ENCODE measurements around the gene TUBGCP2.

TUBGCP2 gene

DNA sequence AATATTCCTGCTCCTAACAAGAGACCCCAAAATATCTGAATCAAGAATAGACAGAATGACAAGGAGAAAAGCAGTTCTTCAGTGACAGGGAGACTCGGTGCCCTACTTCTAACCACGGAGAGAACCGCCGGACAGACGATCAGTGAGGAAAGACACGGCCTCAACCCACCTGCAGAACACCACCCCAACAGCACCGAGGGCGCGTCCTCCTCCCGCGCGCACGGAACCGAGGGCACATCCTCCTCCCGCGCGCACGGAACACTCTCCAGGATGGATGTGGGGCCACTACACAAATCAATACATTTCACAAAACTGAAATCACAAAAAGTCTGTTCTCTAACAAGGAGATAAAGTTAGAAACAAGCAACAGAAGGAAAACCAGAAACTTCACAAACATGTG, 22.3 kb downstream of the TUBGCP2 start:
- no peak for DNase-seq (ENCODE audit: low spot score)
- TF ChIP-seq, protein P1, sequence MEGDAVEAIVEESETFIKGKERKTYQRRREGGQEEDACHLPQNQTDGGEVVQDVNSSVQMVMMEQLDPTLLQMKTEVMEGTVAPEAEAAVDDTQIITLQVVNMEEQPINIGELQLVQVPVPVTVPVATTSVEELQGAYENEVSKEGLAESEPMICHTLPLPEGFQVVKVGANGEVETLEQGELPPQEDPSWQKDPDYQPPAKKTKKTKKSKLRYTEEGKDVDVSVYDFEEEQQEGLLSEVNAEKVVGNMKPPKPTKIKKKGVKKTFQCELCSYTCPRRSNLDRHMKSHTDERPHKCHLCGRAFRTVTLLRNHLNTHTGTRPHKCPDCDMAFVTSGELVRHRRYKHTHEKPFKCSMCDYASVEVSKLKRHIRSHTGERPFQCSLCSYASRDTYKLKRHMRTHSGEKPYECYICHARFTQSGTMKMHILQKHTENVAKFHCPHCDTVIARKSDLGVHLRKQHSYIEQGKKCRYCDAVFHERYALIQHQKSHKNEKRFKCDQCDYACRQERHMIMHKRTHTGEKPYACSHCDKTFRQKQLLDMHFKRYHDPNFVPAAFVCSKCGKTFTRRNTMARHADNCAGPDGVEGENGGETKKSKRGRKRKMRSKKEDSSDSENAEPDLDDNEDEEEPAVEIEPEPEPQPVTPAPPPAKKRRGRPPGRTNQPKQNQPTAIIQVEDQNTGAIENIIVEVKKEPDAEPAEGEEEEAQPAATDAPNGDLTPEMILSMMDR (IDR thresholded peaks at IDR 0.05; ENCODE audit: borderline replicate concordance, control extremely low read depth, extremely low read depth, insufficient read depth, missing control alignments): no peak
- in situ Hi-C loops (cut with MboI; ENCODE audit: low sequenced_read_pairs, unreplicated experiment): no loop called here

DNA sequence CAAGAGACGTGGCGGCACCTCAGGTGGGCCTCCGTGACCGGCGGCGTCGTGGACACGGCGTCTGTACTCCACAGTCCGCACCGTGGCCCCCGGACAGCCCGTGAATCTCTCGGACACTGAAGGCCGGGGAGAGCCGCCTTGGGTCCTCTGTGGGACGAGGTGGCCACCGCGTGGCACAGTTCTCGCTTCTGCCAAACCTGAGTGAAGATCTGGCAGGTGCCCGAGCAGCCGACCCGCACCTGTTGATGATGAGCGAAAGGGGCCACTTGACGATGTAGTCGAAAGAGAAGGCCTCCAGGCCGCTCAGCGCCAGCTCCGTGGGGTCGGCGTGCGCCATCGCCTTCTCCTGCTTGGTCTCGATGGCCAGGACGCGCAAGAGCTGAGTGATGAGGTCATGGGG, 23.5 kb downstream of the TUBGCP2 start:
- no peak for DNase-seq (ENCODE audit: low spot score)
- in situ Hi-C loops (cut with MboI; ENCODE audit: low sequenced_read_pairs, unreplicated experiment): no loop called here
- TF ChIP-seq, protein P1 (IDR thresholded peaks at IDR 0.05; ENCODE audit: borderline replicate concordance, control extremely low read depth, extremely low read depth, insufficient read depth, missing control alignments): no peak

DNA sequence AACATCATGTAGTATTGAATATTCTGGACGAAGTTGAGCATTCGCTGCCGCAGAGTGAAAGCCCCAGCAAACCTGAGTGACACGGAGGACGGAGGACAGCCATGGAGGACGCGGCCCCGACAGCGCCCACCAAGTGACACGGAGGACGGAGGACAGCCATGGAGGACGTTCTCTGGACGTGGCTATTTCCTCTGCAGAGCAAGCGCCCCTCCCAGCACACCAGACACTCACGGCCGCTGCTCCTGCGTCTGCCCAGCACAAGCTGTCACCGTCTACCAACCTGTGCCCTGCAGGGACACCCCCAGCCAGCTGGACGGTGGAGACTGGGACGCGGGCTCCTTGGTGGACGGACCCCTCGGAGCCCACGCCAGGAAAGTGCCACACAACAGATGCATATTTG, 24.7 kb downstream of the TUBGCP2 start:
- DNase-seq (ENCODE audit: low spot score): no peak
- in situ Hi-C loops (cut with MboI; ENCODE audit: low sequenced_read_pairs, unreplicated experiment): no loop called here
- TF ChIP-seq, protein P1 (IDR thresholded peaks at IDR 0.05; ENCODE audit: borderline replicate concordance, control extremely low read depth, extremely low read depth, insufficient read depth, missing control alignments): no peak

DNA sequence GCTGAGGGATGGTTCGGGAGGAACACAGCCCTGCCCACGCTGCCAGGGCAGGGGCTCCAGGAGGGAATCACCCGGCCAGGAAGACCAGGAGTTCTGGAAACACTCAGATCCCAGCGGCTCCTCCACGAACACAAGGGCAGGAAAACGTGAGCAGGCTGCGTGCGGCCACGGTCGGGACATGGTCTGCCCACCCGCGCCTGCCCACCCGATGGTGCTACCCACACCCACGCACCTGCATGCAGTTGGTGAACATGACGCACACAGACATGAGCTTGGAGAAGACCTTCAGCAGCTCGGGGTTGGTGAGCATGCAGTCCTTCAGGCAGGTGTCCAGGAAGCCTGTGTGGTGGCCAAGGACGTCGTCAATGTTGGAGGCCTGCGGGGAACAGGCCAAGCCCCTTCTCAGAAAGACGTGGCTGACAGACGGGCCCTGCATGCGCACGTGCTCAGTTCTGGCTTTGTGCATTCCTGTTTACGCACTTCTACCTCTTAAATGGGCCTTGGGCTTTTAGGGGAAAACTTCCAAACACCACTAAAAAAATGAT, 25.8 kb downstream of the TUBGCP2 start:
- no peak for DNase-seq (ENCODE audit: low spot score)
- TF ChIP-seq, protein P1 (IDR thresholded peaks at IDR 0.05; ENCODE audit: borderline replicate concordance, control extremely low read depth, extremely low read depth, insufficient read depth, missing control alignments): no peak
- in situ Hi-C loops (cut with MboI; ENCODE audit: low sequenced_read_pairs, unreplicated experiment): no loop called here

DNA sequence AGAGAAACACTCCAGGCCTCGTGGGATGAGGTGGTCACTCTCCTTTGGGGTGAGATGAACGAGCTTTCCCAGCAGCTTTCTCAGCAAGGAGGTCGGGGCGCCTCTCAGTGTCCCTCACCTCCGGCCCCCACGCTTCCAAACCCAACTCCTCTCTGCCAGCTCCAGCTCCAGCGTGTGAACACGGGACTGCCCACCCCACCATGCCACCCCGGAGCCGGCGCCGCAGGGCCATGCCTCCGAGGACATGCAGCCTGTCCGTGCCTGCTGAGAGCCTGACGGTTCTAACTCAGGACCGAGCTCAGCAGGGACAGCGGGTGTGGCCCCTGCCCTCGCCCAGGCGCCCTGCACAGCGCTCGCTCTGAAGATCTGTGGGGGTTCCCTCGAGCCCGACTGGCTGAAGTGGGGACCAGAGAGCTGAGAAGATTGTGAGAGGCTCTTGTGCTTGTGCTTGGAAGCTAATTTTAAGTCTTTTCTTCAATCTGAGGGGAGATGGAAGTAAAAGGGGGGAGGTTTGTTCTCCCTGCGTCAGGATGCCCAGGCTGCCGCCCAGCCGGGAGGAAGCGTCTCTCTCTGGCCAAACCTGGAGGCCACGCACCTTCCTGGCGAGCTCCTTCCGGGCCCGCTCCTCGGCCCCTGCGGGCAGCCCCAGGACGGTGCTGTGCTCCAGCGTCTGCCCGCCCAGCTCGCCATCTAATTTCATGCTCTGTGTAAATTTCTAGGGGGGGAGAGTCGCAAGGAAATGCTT, 26.9 kb downstream of the TUBGCP2 start:
- TF ChIP-seq, protein P1 (IDR thresholded peaks at IDR 0.05; ENCODE audit: borderline replicate concordance, control extremely low read depth, extremely low read depth, insufficient read depth, missing control alignments): no peak
- DNase-seq (ENCODE audit: low spot score): no peak
- in situ Hi-C loops (cut with MboI; ENCODE audit: low sequenced_read_pairs, unreplicated experiment): no loop called here

DNA sequence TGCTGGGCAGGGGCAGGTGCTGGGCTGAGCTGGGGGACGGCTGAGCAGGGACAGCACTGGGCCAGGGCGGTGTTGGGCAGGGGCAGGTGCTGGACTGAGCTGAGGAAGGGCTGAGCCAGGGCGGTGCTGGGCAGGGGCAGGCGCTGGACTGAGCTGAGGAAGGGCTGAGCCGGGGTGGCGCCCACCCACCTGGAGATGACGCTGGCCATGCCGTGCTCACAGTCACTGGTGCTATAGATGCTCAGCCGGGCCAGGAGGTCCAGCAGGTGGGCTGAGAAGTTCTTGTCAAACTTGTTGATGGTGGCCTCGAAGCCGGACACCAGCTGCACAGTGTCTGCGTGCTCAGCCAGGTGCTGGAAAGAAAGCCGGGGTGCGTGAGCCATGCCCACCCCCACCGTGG, 27.6 kb downstream of the TUBGCP2 start:
- TF ChIP-seq, protein P1 (IDR thresholded peaks at IDR 0.05; ENCODE audit: borderline replicate concordance, control extremely low read depth, extremely low read depth, insufficient read depth, missing control alignments): no peak
- in situ Hi-C loops (cut with MboI; ENCODE audit: low sequenced_read_pairs, unreplicated experiment): no loop called here
- DNase-seq (ENCODE audit: low spot score): no peak

All from GM13976 (cell line).